Activated CD4-positive, alpha-beta T cell treated with anti-CD3 and anti-CD28 coated beads, Interleukin-2, amount 50 U/mL, for 1 hour (primary cell): Measurements from ENCODE around the gene BLM.
"Not testable (repeated sequence)": the region's sequence is repeated elsewhere in the genome, so short reads cannot be mapped to it uniquely, and the experiment has no call there.

Experiments used
- DNase-seq: peaks from one replicate; pipeline ENCODE4 v3.0.0-alpha.2; 2020

BLM gene

GRCh38 chr15:90825115-90825899 lies 108.2 kb downstream of the BLM start:
- DNase-seq, result not testable (repeated sequence)

GRCh38 chr15:90826206-90826885 lies 109.2 kb downstream of the BLM start:
- DNase-seq, result not testable (repeated sequence)

DNA sequence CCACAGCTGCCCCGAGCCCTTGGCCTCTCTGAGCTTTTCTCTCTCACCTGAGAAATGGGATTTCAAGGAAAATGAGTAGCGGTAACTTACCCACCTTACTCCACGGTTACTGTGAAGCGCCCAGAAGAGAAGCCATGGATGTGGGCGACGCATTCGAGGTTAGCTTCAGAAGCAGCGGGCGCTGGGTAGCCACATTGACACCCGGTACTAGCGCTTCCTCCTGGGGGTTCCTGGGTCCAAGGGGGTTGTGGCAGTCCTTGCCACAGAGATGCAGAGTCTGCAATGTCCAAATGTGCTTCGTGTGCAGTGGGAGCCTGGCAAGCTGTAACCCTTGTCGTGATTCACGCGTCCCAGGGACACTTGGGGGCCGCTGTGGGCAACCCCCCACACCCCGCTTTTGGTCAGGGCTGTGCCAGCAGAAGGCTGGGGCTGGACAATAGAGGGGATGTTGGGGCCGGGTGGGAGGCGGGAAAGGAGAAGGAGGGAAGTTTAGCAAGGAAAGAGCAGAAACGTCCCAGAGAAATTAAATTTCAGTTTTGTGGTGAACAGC lies 109.8 kb downstream of the BLM start:
- DNase-seq, result no peak

- DNase-seq, result no peak
These were observed 111.0 kb downstream of the BLM start for GRCh38 chr15:90828111-90828510.

DNA sequence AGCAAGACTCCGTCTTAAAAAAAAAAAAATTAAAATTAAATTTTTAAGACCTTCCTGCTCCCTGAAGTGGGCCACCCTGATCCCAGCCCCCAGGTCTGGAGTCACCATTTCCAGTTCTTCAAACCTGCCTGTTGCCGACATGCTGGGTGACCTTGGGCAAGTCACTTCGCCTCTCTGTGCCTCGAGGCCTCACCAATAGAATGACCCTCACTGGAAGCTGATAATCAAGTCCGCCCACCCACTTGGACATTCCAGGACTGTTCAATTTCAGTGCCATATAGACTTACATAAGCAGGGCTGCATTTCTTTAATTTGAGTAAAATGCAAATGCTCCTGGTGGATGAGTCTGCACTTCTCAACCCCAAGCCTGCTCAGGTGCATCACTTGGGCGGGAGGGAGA lies 112.0 kb downstream of the BLM start:
- DNase-seq, result no peak

DNA sequence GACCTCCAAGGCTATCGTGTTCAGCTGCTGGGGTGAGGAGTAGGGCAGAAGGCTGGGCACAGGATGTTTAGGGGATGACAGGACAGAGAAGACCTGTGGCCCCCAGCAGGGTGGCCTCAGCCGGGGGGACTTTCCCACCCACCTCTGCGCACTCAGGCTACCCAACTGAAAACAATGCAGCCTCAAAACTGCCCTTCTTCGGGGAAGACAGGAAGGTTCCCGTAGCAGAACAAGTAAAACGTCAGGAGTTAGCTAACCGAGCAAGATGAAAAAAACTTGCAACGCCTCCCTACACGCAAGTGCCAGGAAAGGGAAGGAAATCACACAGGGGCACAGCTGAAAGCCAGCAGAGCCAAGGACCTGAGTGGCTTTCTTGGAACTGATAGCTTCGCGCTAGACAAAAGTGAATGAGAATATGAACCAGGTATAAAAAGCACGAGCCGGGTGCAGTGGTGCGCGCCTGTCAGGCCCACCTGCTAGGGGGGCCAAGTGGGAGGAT lies 112.8 kb downstream of the BLM start:
- DNase-seq, result no peak

DNA sequence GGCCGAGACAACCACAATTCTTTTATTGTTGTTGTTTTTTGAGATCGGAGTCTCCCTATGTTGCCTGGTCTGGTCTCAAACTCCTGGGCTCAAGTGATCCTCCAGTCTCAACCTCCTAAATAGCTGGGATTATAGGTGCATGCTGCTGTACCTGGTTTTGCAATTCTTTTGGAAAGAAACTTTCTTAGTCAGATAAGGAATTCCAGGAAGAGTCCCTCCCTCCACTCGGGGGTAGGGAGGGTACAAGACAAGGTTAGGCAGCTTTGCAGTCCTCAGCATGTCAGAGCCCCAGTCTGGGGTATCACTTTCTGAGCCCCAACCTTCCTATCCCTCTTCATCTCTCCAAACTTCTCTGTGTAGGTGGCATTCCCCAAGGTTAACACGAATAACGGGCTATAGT lies 117.5 kb downstream of the BLM start:
- DNase-seq, result no peak

DNA sequence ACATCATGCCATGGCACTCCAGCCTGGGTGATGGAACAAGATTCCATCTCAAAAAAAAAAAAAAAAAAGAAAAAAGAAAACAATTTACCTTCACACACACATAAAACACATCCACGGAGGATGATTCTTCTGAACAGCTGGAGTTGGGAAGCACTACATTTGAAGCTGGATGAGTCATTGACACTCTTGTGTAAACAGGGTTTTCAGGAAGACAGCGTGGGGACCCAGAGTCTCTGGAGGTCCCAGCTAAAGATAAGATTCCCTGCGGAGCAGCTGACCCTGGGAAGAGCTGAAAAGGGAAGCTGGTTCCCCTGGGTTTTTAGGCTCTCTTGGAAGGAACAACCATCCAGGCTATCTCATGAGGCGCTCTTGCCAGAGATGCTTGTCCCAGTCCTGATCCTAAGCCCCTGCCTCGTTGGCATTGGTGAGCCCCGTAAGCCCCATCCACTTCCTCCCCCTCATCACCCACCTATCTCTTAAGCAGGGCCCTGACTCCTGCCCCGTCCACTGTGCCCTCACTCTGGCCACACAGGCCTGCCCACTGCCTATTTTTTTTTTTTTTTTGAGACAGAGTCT lies 119.2 kb downstream of the BLM start:
- DNase-seq, result no peak

DNA sequence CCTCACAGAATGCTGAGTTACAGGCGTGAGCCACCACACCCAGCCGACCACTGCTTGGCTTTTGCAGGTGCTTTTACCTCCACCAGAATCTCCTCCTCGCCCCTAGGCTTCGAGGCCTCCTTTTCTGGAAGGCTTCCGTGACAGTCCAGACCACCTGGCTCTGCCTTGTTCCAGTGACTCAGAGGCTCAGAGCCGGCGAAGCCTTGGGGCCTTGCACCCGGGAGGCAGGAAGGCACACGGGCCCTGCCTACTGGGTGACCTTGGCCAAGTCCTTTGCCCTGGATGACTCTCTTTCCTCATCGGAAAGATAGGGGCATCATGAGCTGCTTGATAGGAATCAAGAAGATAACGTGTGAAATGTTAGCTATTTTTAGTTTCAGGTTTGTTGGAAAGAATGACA lies 119.9 kb downstream of the BLM start:
- DNase-seq, result no peak

DNA sequence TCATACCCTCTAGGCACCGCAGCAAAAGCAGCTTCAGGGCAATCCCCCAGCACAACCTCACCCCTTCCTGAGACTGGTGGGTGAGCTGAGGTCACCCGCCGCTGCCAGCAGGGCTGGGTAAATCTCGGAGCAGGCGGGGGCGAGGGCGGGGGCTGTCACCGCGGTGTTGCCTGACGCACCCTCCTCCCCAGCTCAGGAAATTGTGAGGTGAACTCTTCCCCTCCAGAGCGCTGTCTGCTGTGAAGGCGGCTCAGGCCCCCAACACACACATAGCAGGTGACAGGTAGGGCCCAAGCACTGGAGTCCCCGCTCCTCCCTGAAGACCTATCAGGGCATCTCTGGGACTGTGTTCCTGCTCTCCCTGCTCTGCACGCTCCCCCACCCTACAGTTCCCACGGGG lies 121.0 kb downstream of the BLM start:
- DNase-seq, result peak; percentile 85

GRCh38 chr15:90838544-90838943 lies 121.4 kb downstream of the BLM start:
- no peak for DNase-seq

GRCh38 chr15:90839187-90840071 lies 122.3 kb downstream of the BLM start:
- DNase-seq, result no peak

- DNase-seq, result no peak
These were observed 123.2 kb downstream of the BLM start for GRCh38 chr15:90840157-90840855.

GRCh38 chr15:90840954-90841353 lies 123.8 kb downstream of the BLM start:
- no peak for DNase-seq

- no peak for DNase-seq
These were observed 127.5 kb downstream of the BLM start for GRCh38 chr15:90844696-90845095.

GRCh38 chr15:90845201-90845949 lies 128.2 kb downstream of the BLM start:
- no peak for DNase-seq

DNA sequence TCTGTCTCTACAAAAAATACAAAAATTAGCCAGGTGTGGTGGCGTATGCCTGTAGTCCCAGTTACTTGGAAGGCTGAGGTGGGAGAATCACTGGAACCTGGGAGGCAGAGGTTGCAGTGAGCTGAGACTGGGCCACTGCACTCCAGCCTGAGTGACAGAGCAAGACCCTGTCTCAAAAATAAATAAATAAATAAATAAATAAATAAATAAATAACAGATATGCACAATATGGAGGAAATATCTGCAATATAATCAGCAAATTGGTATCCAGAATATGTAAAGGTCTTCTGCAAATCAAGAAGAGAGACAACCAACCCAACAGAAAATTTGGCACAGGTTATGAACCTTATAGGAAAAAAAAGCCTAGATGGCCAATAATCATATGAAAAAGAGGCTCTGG lies 132.3 kb downstream of the BLM start:
- DNase-seq, result not testable (repeated sequence)

DNA sequence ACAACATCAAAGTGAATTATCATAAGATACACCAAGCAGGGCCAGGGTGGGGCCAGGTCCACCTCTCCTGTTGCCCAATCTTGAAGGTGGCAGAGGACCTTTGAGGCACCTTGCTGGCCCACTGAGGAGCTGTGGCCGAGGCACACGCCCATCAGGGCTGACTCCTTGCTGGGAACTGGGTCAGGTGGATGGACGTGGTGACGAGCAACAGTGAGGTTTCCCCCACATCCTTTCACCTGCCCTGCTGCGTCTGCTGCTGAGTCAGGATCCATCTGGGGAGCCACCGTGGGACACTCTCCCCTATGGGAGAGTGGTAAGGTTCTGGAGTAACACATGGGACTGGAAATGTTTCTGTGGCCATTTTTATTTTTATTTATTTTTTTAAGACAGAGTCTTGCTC lies 134.0 kb downstream of the BLM start:
- DNase-seq, result peak; percentile 42

DNA sequence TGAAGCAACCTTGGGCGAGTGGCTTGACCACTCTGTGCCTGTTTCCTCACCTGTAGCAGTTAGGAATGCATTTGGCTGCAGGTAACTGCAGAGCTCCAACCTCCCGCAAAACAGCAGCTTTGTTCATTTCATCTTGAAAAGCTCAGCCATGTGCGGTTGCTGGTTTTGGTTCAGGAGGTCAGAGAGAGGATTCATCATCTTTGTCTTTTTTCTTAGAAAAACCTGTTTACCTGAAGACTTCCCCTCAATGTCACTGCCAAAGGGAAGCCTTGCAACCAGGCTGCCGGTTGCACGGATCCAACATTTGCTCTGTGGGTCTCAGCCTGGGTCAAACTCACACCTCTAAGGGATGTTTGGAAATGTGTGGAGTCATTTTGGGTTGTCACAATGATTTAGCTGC lies 134.8 kb downstream of the BLM start:
- DNase-seq, result no peak

GRCh38 chr15:90855139-90855538 lies 138.0 kb downstream of the BLM start:
- DNase-seq, result no peak

- DNase-seq, result no peak
These were observed 140.2 kb downstream of the BLM start for GRCh38 chr15:90857337-90857736.
